HG02763 (cell line): ENCODE results near the gene RAB20.
"Not testable (repeated sequence)": the region's sequence is repeated elsewhere in the genome, so short reads cannot be mapped to it uniquely, and the experiment has no call there.

Experiments used
- ATAC-seq: cut with Tn5 transposase; IDR thresholded peaks from one replicate; pipeline ENCODE4 v1.9.1; 2021; ENCODE audit warnings: mild to moderate bottlenecking, moderate library complexity; ENCODE audit not compliant: unreplicated experiment

RAB20 gene

GRCh38 chr13:110561344-110562035, at the start of gene RAB20:
Gene RAB20 (minus strand): TSS chr13:110561722. CDS start chr13:110561519, 203 bp downstream.
- peak; percentile 71 for ATAC-seq

DNA sequence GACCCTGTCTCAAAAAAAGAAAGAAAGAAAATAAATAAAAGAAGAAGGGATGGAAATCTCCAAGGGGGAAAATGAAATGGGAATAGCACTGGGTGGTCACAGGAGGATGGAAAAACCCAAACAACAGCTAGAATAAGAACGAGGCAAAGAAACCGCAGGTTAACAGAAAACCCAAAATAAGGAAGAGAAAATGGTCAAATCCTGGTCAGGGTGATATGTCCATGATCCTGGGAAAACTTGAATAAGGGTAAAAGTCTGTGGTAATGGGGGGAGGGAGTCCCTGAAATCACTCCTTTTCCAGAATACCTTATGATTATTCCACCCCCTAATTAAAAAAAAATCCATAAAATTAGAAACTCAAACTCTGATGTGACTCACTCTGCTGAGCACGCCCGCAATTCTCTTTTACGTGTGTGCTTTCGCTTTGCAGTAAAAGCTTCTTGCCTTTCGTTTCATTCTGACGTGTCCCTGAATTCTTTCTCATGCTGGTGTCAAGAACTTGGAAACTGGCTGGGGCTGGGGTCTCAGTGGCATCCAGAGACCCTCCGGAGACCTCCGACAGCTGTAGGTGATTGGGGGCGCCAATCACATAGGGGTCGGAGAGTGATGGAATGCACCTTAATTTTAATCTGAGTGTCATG, 49.6 kb upstream of the RAB20 start:
- peak; percentile 41 for ATAC-seq

DNA sequence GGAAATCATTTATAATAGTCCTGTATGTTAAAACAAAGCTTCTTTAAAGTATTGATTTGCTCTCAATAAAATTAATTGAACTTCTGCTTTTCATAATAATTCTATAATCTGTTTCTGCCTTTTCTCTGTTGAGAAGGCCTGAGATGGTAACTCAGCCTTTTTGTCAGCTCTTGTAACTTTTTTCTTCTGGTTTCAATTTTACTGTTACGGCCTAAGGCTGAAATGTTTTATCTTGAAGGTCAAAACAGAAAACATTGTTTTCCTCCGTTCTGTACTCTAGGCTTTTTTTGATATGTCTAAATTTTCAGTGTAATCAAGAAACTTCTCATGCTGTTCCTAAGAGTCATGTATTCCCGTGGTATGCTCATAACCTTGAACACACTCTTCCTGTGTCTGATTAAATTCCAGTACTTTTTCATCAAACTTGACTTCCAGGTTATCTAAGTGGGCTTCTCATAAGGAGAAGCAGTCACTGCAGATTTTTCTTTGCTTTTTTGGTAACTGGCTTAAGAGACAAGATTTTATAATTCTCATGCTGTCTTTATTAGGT, 46.2 kb upstream of the RAB20 start:
- ATAC-seq: no peak

GRCh38 chr13:110606281-110606680, 44.8 kb upstream of the RAB20 start:
- not testable (repeated sequence) for ATAC-seq

- no peak for ATAC-seq
Measured at GRCh38 chr13:110605132-110605531, 43.6 kb upstream of the RAB20 start.

- ATAC-seq: no peak
Measured at GRCh38 chr13:110600980-110601379, 39.5 kb upstream of the RAB20 start.

- no peak for ATAC-seq
Measured at GRCh38 chr13:110600261-110600819, 38.8 kb upstream of the RAB20 start.

DNA sequence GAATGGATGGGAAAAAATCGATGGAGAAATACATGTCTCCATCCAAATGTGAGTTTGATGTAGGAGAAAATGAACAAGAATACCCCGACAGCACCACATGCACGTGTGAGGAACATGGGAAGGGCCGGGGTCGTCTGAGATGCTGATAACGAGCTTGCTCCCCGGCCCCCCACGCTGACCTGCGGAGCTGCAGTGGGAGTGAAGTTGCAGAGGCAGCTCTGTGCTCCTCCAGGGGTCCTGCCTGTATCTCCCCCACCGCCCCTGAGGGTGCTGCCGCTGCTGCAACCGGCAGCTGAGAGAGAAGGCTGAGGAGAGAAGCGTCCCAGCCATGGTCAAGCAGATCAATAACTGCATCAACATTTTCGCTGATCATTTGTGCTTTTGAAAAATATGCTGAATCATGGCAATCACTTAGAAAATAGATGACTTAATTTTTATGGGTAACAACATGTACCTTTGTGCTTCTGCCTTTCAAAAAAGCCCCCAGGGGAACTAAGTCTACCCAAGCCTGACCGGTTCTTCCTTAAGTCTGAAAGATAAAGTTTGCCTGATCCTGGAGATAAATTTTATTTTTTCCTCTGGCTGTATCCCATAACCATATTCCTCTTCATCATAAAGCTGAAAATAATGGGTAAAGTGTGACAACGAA, 35.6 kb upstream of the RAB20 start:
- no peak for ATAC-seq

- ATAC-seq: no peak
Measured at GRCh38 chr13:110593430-110594130, 32.1 kb upstream of the RAB20 start.

DNA sequence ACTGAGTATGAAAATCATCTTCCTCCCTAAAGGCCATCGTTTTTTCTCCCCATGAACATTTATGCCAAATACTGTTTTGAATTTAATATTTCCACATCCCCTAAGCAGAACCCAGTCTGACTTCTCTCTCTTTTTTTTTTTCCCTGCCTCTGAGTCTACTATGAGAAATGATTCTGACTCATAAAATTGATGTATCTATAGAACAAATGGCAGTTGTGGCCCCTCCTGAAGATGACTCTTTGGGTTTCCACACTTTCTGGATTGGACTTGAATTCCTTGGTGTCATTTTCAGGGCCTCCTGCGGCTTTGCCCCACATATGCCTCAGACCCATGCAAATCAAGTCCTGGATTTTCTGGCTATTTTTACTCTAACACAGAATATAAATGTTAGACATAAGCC, 31.1 kb upstream of the RAB20 start:
- no peak for ATAC-seq

DNA sequence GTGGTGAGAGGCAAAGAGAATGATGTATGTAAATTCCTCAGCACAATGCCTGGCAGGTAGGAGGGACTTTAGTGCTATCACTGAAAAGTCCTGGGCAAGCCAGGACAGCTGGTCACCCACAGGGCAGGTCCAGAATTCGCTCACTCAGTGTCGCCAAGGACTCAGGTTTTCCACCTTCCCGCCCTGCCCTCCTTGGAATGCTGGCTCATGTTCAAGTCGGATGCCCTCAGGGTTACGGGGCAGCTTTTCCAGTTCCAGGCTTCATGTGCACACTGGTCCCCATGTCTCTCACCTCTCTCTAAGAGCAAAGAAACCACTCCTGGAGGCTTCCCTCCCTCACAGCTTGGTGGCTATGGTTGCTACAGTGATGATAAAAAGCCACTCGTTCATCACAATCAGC, 29.1 kb upstream of the RAB20 start:
- no peak for ATAC-seq

GRCh38 chr13:110589793-110590390, 28.4 kb upstream of the RAB20 start:
- no peak for ATAC-seq

- no peak for ATAC-seq
Measured at GRCh38 chr13:110583178-110583865, 21.8 kb upstream of the RAB20 start.

GRCh38 chr13:110582421-110582954, 21.0 kb upstream of the RAB20 start:
- no peak for ATAC-seq

GRCh38 chr13:110581506-110582185, 20.1 kb upstream of the RAB20 start:
- ATAC-seq: no peak

- no peak for ATAC-seq
Measured at GRCh38 chr13:110580800-110581199, 19.3 kb upstream of the RAB20 start.

DNA sequence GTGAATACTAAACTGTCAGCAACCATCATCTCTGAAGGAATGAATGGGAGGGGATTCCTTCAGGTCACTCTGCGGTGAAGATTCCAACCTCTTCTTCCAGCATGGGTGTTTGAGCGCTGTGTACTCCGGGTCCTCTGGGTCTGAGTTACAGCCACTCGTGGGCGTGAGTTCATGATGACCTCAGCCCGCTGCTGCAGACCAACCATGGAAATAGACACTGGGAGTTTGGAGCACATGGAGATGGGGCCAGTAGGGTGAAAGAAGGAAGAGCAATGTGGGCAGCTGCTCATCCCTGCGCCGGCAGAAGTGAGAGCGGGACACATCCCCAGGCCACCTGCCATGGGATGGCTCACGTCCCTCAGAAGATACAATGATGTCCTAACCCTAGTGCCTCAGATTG, 16.8 kb upstream of the RAB20 start:
- ATAC-seq: no peak

GRCh38 chr13:110576736-110577476, 15.4 kb upstream of the RAB20 start:
- no peak for ATAC-seq

GRCh38 chr13:110576070-110576394, 14.5 kb upstream of the RAB20 start:
- no peak for ATAC-seq
